Esophagus squamous epithelium (tissue), 5 donors: ENCODE results near the gene BABAM2. TPM values are rescaled to one million over a fixed set of nuclear protein-coding genes. Genes with fewer than 3 reads are reported as not detected.

Source experiments
- DNase-seq: peaks from one replicate; lab custom pipeline; 2025; lab: John Stamatoyannopoulos, UW
- H3K27ac ChIP-seq, 4 donors: fragments of 200-600 bp; sonication (generic); one replicate each; pipeline ENCODE4 v1.5.1; 2016 to 2019; ENCODE audit warnings: mild to moderate bottlenecking in 1 of 4
- H3K27me3 ChIP-seq, 4 donors: fragments of 200-600 bp; sonication (generic); 1 replicate in 3 of 4; 2 replicates in 1 of 4; pipeline versions ENCODE4 v1.5.1 to v1.6.0; 2017 to 2021; ENCODE audit warnings: antibody characterized with exemption in 1 of 4
- H3K36me3 ChIP-seq, 3 donors: fragments of 200-600 bp; sonication (generic); one replicate each; pipeline ENCODE4 v1.5.1; 2016 to 2019
- H3K4me1 ChIP-seq, 3 donors: fragments of 200-600 bp; sonication (generic); one replicate each; pipeline ENCODE4 v1.5.1; 2017 to 2019
- H3K4me3 ChIP-seq, 4 donors: fragments of 200-600 bp; sonication (generic); 1 replicate in 3 of 4; 2 replicates in 1 of 4; pipeline ENCODE4 v1.5.1; 2016 to 2019; ENCODE audit warnings: mild to moderate bottlenecking in 2 of 4, moderate library complexity in 1 of 4
- H3K9me3 ChIP-seq, 3 donors: fragments of 200-600 bp; sonication (generic); one replicate each; pipeline ENCODE4 v1.5.1; 2016 to 2019
- POLR2A ChIP-seq, 4 donors: fragments of 450-650 bp; IDR thresholded peaks; one replicate each; pipeline ENCODE4 v1.6.1; 2017; ENCODE audit warnings: antibody characterized with exemption in 4 of 4, mild to moderate bottlenecking in 4 of 4, moderate library complexity in 3 of 4
- WGBS, 2 donors: methylation state at CpG; one replicate each; pipeline ENCODE4 v1.1.5; 2018; 5-methylcytosine and 5-hydroxymethylcytosine counted together
- intact Hi-C: fragments of 100-400 bp; cut with DNase I; formaldehyde crosslinking; loops from one replicate; pipeline ENCODE4 v1.15.0; 2022
- total RNA-seq, 4 donors: library from RNA; depleted of rRNA; stranded (reverse); fragments of >200 nt; gene quantifications; one replicate each; pipeline ENCODE4 v1.1.0, GENCODE V29; 2016
- TF ChIP-seq, protein P1 (sequence below), 6 experiments: fragments of 450-650 bp in 4 of 6; fragments of 200-600 bp in 2 of 6; sonication (generic) in 2 of 6; IDR thresholded peaks; one replicate each; pipeline ENCODE4 v1.5.1; 2016 to 2019; ENCODE audit warnings: antibody characterized with exemption in 6 of 6, mild to moderate bottlenecking in 4 of 6, moderate library complexity in 4 of 6
- donor health status: DM: yes; HTN: yes; CAD: no.

BABAM2 gene
- total RNA-seq, 4 donors from 2014 or later, result 16.6 to 28.3 (median 24.3) TPM

DNA sequence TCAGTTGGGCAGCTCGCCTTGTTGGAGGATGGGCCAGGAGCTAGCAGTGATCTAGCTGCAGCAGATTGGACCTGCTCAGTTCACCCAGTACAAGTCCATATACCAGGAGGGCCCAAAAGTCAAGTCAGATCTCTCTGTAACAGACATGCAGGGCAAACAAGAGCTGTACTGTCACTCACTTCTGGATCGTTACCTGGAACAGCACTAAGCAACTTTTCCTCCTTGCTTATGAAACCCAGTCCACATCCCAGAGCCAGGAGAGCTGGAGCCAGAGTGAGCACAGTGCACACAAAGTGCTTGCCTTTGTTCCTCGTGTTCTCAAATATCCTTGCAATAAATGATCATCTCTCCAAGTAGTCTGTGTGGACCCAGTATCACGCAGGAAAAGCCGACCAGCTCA is 258.0 kb downstream of the BABAM2 start:
- H3K4me1 ChIP-seq, result peaks cover 0 to 12% (median 0%) of the 10 kb centered on the region in 3 donors
- TF ChIP-seq POLR2A (IDR thresholded peaks at IDR 0.05), result no peak
- TF ChIP-seq, protein P1, sequence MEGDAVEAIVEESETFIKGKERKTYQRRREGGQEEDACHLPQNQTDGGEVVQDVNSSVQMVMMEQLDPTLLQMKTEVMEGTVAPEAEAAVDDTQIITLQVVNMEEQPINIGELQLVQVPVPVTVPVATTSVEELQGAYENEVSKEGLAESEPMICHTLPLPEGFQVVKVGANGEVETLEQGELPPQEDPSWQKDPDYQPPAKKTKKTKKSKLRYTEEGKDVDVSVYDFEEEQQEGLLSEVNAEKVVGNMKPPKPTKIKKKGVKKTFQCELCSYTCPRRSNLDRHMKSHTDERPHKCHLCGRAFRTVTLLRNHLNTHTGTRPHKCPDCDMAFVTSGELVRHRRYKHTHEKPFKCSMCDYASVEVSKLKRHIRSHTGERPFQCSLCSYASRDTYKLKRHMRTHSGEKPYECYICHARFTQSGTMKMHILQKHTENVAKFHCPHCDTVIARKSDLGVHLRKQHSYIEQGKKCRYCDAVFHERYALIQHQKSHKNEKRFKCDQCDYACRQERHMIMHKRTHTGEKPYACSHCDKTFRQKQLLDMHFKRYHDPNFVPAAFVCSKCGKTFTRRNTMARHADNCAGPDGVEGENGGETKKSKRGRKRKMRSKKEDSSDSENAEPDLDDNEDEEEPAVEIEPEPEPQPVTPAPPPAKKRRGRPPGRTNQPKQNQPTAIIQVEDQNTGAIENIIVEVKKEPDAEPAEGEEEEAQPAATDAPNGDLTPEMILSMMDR (IDR thresholded peaks at IDR 0.05), result no peak
- 96 to 97% methylated on average over 4 to 5 of the region's 5 CpGs for WGBS, 2 donors
- no peaks in the 10 kb centered on the region for H3K9me3 ChIP-seq
- H3K27me3 ChIP-seq, result no peaks in the 10 kb centered on the region
- DNase-seq, result no peak
- H3K4me3 ChIP-seq, result no peak overlapping the region
- intact Hi-C loops, result no loop called here
- no peak overlapping the region for H3K27ac ChIP-seq
- no peaks in the 10 kb centered on the region for H3K36me3 ChIP-seq

DNA sequence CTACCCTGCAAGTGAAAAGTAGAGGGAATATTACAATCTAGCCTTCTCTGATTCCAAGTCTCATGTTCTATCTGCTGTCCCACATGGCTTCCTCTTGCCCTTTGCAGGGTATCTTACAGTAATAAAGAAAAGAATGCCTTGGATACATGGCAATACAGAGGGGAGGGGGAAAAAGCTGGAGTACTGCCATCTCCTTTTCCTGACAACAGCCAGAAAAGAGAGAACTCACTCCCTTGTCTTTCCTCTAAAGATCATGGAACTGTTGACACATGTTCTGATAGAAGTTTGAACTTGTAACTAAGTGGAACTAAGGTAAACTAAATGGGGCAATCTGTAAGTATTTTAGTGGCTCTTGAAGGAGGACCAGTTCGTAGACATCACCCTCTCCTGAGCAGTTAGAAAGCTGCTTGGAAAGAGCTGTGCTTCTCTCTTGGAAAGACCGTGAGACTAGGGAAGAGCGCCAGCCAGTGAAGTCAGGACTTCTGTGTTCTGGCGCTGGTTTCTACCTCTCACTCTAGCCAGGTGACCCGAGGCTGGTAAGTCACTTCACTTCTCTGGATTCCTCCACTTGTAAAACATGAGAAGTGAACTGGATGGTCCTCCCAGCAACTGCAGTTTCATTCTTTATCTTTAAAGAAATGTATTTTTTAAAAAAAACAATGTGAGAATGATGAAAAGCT is 259.8 kb downstream of the BABAM2 start:
- H3K27ac ChIP-seq, result peak overlapping the region in 2 of 4 donors; percentile 1 to 2
- intact Hi-C loops, result no loop called here
- H3K9me3 ChIP-seq, result peaks cover 0 to 4% (median 0%) of the 10 kb centered on the region in 3 donors

DNA sequence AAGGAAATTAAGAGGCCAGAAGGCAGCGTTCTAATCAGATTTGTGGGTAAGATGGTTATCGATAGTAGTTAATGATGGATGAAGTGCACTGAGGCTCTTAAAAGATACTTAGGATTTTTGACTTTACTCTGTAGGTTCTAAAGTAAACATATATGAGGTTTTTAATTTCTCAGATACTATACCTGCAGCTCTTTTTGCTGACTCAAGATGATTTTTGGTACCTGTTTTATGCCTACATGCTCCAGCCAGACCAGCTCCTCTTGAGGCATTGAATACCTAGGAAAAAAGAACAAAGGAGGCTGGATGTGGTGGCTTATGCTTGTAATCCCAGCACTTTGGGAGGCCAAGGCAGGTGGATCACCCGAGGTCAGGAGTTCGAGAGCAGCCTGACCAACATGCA is 260.5 kb downstream of the BABAM2 start:
- DNase-seq, result no peak
- H3K36me3 ChIP-seq, result peaks cover 0 to 6% (median 0%) of the 10 kb centered on the region in 3 donors
- H3K4me1 ChIP-seq, result peaks cover 0 to 12% (median 0%) of the 10 kb centered on the region in 3 donors
- TF ChIP-seq, protein P1 (IDR thresholded peaks at IDR 0.05), result no peak
- no peak for TF ChIP-seq POLR2A (IDR thresholded peaks at IDR 0.05)
- H3K27ac ChIP-seq, result peak overlapping the region in 1 of 4 donors; percentile 2
- peaks cover 0 to 9% (median 5%) of the 10 kb centered on the region in 3 donors for H3K9me3 ChIP-seq
- no peaks in the 10 kb centered on the region for H3K27me3 ChIP-seq
- intact Hi-C loops, result no loop called here
- WGBS, 2 donors, result 93% methylated on average over 4 of the region's 4 CpGs
- no peak overlapping the region for H3K4me3 ChIP-seq

More for the DNA sequence above, 259.8 kb downstream of the BABAM2 start:
- 35 to 43% methylated on average over 5 of the region's 5 CpGs for WGBS, 2 donors
- H3K4me3 ChIP-seq, result no peak overlapping the region
- TF ChIP-seq, protein P1 (IDR thresholded peaks at IDR 0.05), result no peak
- TF ChIP-seq POLR2A (IDR thresholded peaks at IDR 0.05), result no peak
- no peaks in the 10 kb centered on the region for H3K27me3 ChIP-seq
- DNase-seq, result no peak
- peaks cover 0 to 2% (median 0%) of the 10 kb centered on the region in 3 donors for H3K36me3 ChIP-seq
- peaks cover 0 to 12% (median 0%) of the 10 kb centered on the region in 3 donors for H3K4me1 ChIP-seq

DNA sequence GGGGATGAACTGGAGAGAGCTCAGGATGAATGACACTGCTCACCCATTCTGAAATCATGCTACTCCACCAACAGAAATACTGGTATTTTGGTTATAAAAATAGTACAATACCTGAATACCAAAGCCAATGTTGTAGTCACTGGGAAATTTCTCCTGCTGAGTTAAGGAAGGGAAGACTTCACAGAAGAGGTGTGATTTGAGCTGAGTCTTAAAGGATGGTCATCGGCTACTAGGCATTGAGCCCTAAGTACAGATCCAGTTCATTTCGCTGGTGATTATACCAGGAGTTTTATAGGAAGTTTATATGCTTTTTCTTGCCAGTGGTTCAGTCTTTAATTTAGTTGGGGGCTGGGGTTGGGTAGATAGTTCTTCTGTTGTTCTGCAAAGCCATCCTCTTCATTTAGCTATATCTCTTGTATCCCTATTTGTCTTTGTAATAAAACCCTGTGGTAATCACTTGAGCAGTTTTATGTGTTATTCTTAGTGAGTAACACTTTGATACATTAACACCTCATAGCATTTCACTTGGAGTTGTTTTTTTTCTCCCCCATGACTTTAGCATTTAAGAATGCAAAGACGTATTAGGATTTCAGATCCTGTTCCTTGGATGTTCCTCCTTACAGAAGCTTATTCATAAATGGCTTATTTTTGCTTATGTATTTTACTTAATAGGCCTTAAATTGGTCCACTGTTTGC is 262.2 kb downstream of the BABAM2 start:
- no peak for DNase-seq
- H3K9me3 ChIP-seq, result peaks cover 0 to 11% (median 6%) of the 10 kb centered on the region in 3 donors
- no peaks in the 10 kb centered on the region for H3K27me3 ChIP-seq
- intact Hi-C loops, result no loop called here
- 89 to 92% methylated on average over 3 of the region's 3 CpGs for WGBS, 2 donors
- no peak overlapping the region for H3K4me3 ChIP-seq
- no peak overlapping the region for H3K27ac ChIP-seq
- no peak for TF ChIP-seq POLR2A (IDR thresholded peaks at IDR 0.05)
- TF ChIP-seq, protein P1 (IDR thresholded peaks at IDR 0.05), result no peak
- H3K36me3 ChIP-seq, result peaks cover 0 to 6% (median 0%) of the 10 kb centered on the region in 3 donors
- peaks cover 0 to 12% (median 0%) of the 10 kb centered on the region in 3 donors for H3K4me1 ChIP-seq

DNA sequence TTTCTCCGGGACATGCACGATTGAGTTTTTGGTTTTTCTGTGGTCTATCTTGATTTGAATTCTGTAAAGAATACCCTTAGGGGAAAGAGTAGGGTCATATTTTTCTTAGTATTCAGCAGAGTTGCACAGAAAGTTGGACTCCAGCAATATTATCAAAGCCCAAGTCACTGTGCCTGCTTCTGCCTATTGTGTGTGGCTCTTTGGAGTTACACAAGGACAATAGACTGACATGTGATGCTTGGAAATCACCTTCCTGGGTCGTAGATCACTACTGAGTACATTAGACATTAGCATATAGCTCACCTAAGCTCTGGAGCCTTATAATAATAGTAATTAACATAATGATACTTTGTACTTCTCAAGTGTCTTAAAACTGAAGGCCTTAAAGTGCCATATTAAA is 263.3 kb downstream of the BABAM2 start:
- DNase-seq, result no peak
- Histone ChIP-seq H3K4me3 (no peak overlapping the region), H3K9me3 (peaks cover 0 to 11% (median 6%) of the 10 kb centered on the region in 3 donors), H3K27me3 (no peaks in the 10 kb centered on the region), H3K36me3 (peaks cover 0 to 6% (median 0%) of the 10 kb centered on the region in 3 donors), H3K27ac (no peak overlapping the region), H3K4me1 (peaks cover 0 to 12% (median 0%) of the 10 kb centered on the region in 3 donors)
- 85 to 88% methylated on average over 3 of the region's 3 CpGs for WGBS, 2 donors
- intact Hi-C loops, result no loop called here
- TF ChIP-seq, protein P1 (IDR thresholded peaks at IDR 0.05), result no peak
- TF ChIP-seq POLR2A (IDR thresholded peaks at IDR 0.05), result no peak
